Stimulated activated CD4-positive, alpha-beta T cell treated with anti-CD3 and anti-CD28 coated beads, TNF-alpha, amount 100 ng/mL, for 24 hours (primary cell): ENCODE results near the gene EYA2.
"Not testable (repeated sequence)": the region's sequence is repeated elsewhere in the genome, so short reads cannot be mapped to it uniquely, and the experiment has no call there.

Experiments used
- DNase-seq, 3 experiments: peaks; one replicate each; pipeline ENCODE4 v3.0.0-alpha.2; 2020; ENCODE audit warnings: low read depth in 3 of 3

Gene EYA2

GRCh38 chr20:47175493-47175892 is 280.9 kb downstream of the EYA2 start:
- no peak for DNase-seq

- not testable (repeated sequence) for DNase-seq
Observed at GRCh38 chr20:47176217-47176616, 281.6 kb downstream of the EYA2 start.

DNA sequence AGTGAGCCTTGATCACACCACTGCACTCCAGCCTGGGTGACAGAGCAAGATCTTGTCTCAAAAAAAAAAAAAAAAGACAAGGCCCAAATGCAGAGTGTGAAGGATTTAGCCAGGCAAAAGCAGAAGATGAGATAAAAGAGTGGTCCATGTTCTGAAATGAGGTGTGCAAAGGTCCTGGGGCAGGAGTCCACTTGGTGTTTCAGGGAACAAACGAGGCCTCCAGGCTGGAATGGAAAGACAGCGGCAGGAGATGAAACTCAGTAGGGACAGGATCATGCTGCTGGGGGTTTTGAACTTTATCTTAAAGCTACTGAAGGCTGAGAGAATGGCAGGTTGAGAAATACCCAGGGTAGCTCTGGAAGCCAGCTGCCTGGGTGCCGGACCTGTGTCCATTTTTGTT is 283.6 kb downstream of the EYA2 start:
- no peak for DNase-seq

GRCh38 chr20:47178851-47179250 is 284.2 kb downstream of the EYA2 start:
- DNase-seq = no peak

DNA sequence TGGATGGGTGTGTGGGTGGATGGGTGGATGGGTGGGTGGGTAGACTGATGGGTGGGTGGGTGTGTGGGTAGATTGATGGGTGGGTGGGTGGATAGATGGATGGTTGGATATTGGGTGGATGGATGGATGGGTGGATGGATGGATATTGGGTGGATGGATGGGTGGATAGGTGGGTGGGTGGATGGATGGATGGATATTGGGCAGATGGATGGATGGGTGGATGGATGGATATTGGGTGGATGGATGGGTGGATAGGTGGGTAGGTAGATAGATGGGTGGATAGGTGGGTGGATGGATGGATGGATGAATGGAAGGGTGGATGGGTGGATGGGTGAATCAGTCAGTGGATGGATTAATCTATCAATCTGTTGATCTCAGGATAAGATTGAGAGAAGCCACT is 284.6 kb downstream of the EYA2 start:
- DNase-seq = no peak

GRCh38 chr20:47181056-47181862 is 286.6 kb downstream of the EYA2 start:
- peak in 1 of 3 experiments; percentile 12 for DNase-seq

GRCh38 chr20:47183367-47183766 is 288.7 kb downstream of the EYA2 start:
- DNase-seq = no peak

GRCh38 chr20:47187450-47188195 is 293.0 kb downstream of the EYA2 start:
- no peak for DNase-seq

DNA sequence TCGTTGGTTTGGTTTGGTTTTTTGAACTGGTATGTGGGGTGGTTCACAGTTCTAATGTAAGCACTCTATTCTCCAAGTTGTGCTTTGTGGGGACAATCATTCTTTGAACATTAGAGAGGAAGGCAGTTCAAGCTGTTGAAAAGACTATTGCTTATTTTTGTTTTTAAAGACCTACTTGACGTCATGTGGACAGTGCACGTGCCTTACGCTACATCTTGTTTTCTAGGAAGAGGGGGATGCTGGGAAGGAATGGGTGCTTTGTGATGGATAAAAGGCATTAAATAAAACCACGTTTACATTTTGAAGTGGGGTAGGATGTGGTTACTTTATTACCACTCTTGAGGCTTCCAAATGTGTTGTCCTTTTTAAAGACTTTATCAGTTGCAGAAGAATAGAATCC is 293.9 kb downstream of the EYA2 start:
- DNase-seq = no peak

- no peak for DNase-seq
Observed at GRCh38 chr20:47189060-47189459, 294.4 kb downstream of the EYA2 start.

DNA sequence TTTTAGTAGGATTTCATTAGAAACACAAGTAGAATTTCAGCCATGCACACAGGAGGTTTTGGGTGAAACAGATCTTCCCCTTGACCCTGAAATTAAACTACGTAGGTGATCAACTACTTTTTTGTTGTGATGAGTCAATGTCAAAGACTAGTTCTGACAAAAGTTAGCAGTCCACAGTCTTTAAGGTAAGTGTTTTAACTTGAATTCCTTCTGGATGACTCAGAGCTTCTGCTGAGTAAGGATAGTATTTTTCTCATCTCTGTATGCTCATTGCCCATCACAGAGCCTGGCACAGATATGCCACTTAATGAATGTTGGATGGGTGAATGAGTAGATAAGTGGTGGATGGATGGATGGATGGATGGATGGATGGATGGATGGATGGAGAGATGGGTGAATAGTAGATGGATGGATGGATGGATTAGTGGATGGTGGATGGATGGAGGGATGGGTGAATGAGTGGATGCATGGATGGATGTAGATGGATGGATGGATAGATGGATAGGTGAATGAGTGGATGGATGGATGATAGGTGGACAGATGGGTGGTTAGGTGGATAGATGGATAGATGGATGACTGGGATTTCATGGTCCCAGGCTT is 296.5 kb downstream of the EYA2 start:
- DNase-seq = no peak

GRCh38 chr20:47191956-47192355 is 297.3 kb downstream of the EYA2 start:
- no peak for DNase-seq

GRCh38 chr20:47195573-47195972 is 300.9 kb downstream of the EYA2 start:
- DNase-seq = no peak

GRCh38 chr20:47196091-47197081 is 301.7 kb downstream of the EYA2 start:
- DNase-seq = peak; percentile 53 to 78 (median 67)

GRCh38 chr20:47198254-47198671 is 303.6 kb downstream of the EYA2 start:
- peak; percentile 13 to 48 (median 31) for DNase-seq

DNA sequence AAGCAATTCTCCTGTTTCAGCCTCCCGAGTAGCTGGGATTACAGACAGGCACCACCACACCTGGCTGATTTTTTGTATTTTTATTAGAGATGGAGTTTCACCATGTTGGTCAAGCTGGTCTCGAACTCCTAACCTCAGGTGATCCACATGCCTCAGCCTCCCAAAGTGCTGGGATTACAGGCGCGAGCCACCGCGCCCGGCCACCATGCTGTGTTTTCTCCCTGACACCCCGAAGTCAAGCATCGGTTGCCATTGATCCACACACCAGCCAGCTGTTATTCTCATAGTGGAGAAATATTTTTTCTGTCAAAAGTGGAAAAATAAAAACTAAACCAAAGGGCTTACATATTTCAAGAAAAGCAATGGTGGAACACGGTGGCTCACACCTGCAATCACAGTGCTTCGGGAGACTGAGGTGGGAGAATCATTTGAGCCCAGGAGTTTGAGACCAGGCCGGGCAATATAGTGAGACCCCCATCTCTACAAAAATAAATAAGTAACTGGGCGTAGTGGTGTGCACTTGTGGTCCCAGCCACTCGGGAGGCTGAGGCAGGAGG is 304.4 kb downstream of the EYA2 start:
- no peak for DNase-seq

- no peak for DNase-seq
Observed at GRCh38 chr20:47201074-47201730, 306.6 kb downstream of the EYA2 start.

DNA sequence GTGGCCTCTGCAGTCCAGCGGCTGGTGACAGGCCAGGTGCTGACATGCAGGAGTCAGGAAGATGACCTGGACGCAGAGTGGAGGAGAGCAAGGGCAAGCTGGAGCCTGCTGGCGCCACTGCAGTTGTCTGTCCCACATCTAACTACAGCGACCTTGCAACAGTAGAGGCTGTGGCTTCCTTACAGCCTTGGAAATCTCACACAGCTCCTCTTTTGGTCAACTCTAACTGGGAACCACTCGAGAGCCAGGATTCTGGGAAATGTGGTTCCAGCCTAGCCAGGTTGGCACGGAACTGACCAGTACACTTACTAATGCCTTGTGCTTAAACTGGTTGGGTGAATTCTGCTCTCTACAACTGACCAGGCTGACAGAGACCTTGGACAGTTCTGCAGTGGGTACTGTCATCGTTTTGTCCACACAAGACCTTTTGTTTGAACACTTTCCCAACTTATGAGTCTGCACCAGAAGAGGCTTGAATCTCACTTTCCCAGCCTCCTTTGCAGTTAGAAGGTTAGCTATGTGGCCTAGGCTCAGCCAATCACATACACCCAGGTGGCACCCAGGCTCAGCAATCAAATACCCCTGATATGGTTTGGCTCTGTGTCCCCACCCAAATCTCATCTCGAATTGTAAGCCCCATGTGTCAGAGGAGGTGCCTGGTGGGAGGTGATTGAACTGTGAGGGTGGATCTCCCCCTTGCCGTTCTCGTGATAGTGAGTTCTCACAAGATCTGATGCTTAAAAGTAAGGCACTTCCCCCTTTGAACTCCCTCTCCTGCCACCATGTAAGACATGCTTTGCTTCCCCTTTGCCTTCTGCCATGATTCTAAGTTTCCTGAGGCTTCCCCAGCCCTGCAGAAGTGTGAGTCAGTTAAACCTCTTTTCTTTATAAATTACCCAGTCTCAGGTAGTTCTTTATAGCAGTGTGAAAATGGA is 308.4 kb downstream of the EYA2 start:
- DNase-seq = no peak
